Activated naive CD8-positive, alpha-beta T cell (primary cell): ENCODE measurements around the gene C10orf143.
"Not testable (repeated sequence)": the region's sequence is repeated elsewhere in the genome, so short reads cannot be mapped to it uniquely, and the experiment has no call there.

Experiments used
- H3K27ac Mint-ChIP-seq: one replicate; pipeline ENCODE4 v1.8.0; 2021; ENCODE audit warnings: mixed read lengths
- H3K27me3 Mint-ChIP-seq: one replicate; pipeline ENCODE4 v1.8.0; 2021; ENCODE audit warnings: mixed read lengths
- H3K36me3 Mint-ChIP-seq: one replicate; pipeline ENCODE4 v1.8.0; 2021; ENCODE audit warnings: mixed read lengths
- H3K4me1 Mint-ChIP-seq: one replicate; pipeline ENCODE4 v1.8.0; 2021; ENCODE audit warnings: low read depth, mixed read lengths
- H3K4me3 Mint-ChIP-seq: one replicate; pipeline ENCODE4 v1.8.0; 2021; ENCODE audit warnings: mild to moderate bottlenecking, mixed read lengths
- H3K9me3 Mint-ChIP-seq: one replicate; pipeline ENCODE4 v1.8.0; 2021; ENCODE audit warnings: low read depth, mixed read lengths

Gene C10orf143

GRCh38 chr10:130040351-130040750, 70.3 kb downstream of the C10orf143 start:
- no peaks in the 10 kb centered on the region for H3K9me3 Mint-ChIP-seq
- no peaks in the 10 kb centered on the region for H3K4me1 Mint-ChIP-seq
- H3K4me3 Mint-ChIP-seq: no peak overlapping the region
- H3K36me3 Mint-ChIP-seq: no peaks in the 10 kb centered on the region
- no peak overlapping the region for H3K27ac Mint-ChIP-seq
- peaks cover 5% of the 10 kb centered on the region for H3K27me3 Mint-ChIP-seq

GRCh38 chr10:130039141-130039540, 71.5 kb downstream of the C10orf143 start:
- Mint-ChIP-seq H3K4me3 (no peak overlapping the region), H3K36me3 (no peaks in the 10 kb centered on the region), H3K4me1 (no peaks in the 10 kb centered on the region), H3K27ac (no peak overlapping the region), H3K9me3 (no peaks in the 10 kb centered on the region), H3K27me3 (peaks cover 6% of the 10 kb centered on the region)

- Mint-ChIP-seq H3K4me3 (no peak overlapping the region), H3K4me1 (no peaks in the 10 kb centered on the region), H3K27ac (no peak overlapping the region), H3K9me3 (no peaks in the 10 kb centered on the region), H3K36me3 (no peaks in the 10 kb centered on the region), H3K27me3 (peaks cover 6% of the 10 kb centered on the region)
These were observed 72.0 kb downstream of the C10orf143 start for GRCh38 chr10:130038611-130039109.

- no peak overlapping the region for H3K4me3 Mint-ChIP-seq
These were observed 72.5 kb downstream of the C10orf143 start for GRCh38 chr10:130038019-130038555.

GRCh38 chr10:130037169-130037661, 73.4 kb downstream of the C10orf143 start:
- Mint-ChIP-seq H3K9me3 (no peaks in the 10 kb centered on the region), H3K4me3 (no peak overlapping the region), H3K27me3 (peaks cover 5% of the 10 kb centered on the region), H3K27ac (no peak overlapping the region), H3K4me1 (no peaks in the 10 kb centered on the region), H3K36me3 (no peaks in the 10 kb centered on the region)

More at GRCh38 chr10:130038019-130038555, 72.5 kb downstream of the C10orf143 start:
- Mint-ChIP-seq H3K27me3 (peaks cover 5% of the 10 kb centered on the region), H3K9me3 (no peaks in the 10 kb centered on the region), H3K36me3 (no peaks in the 10 kb centered on the region), H3K27ac (no peak overlapping the region), H3K4me1 (no peaks in the 10 kb centered on the region)

GRCh38 chr10:130036296-130037065, 74.1 kb downstream of the C10orf143 start:
- H3K27me3 Mint-ChIP-seq: peaks cover 5% of the 10 kb centered on the region
- H3K9me3 Mint-ChIP-seq: no peaks in the 10 kb centered on the region
- no peak overlapping the region for H3K4me3 Mint-ChIP-seq
- H3K36me3 Mint-ChIP-seq: no peaks in the 10 kb centered on the region
- H3K27ac Mint-ChIP-seq: no peak overlapping the region
- H3K4me1 Mint-ChIP-seq: no peaks in the 10 kb centered on the region

GRCh38 chr10:130029209-130029608, 81.4 kb downstream of the C10orf143 start:
- H3K4me3 Mint-ChIP-seq: no peak overlapping the region
- H3K27ac Mint-ChIP-seq: no peak overlapping the region
- H3K4me1 Mint-ChIP-seq: no peaks in the 10 kb centered on the region
- no peaks in the 10 kb centered on the region for H3K36me3 Mint-ChIP-seq
- H3K27me3 Mint-ChIP-seq: peaks cover 7% of the 10 kb centered on the region
- no peaks in the 10 kb centered on the region for H3K9me3 Mint-ChIP-seq

GRCh38 chr10:130028465-130028819, 82.2 kb downstream of the C10orf143 start:
- Mint-ChIP-seq H3K9me3 (no peaks in the 10 kb centered on the region), H3K27ac (no peak overlapping the region), H3K4me3 (no peak overlapping the region), H3K27me3 (peaks cover 4% of the 10 kb centered on the region), H3K36me3 (no peaks in the 10 kb centered on the region), H3K4me1 (no peaks in the 10 kb centered on the region)

- Mint-ChIP-seq H3K9me3 (no peaks in the 10 kb centered on the region), H3K4me3 (no peak overlapping the region), H3K4me1 (no peaks in the 10 kb centered on the region), H3K27me3 (peaks cover 4% of the 10 kb centered on the region), H3K27ac (no peak overlapping the region), H3K36me3 (no peaks in the 10 kb centered on the region)
These were observed 82.7 kb downstream of the C10orf143 start for GRCh38 chr10:130027716-130028464.

- H3K4me3 Mint-ChIP-seq: no peak overlapping the region
- peaks cover 4% of the 10 kb centered on the region for H3K27me3 Mint-ChIP-seq
- no peaks in the 10 kb centered on the region for H3K36me3 Mint-ChIP-seq
- H3K9me3 Mint-ChIP-seq: no peaks in the 10 kb centered on the region
- no peak overlapping the region for H3K27ac Mint-ChIP-seq
- H3K4me1 Mint-ChIP-seq: no peaks in the 10 kb centered on the region
These were observed 83.8 kb downstream of the C10orf143 start for GRCh38 chr10:130026670-130027456.

- Mint-ChIP-seq H3K36me3 (no peaks in the 10 kb centered on the region), H3K27ac (no peak overlapping the region), H3K4me1 (no peaks in the 10 kb centered on the region), H3K27me3 (peaks cover 4% of the 10 kb centered on the region), H3K9me3 (no peaks in the 10 kb centered on the region), H3K4me3 (no peak overlapping the region)
These were observed 84.7 kb downstream of the C10orf143 start for GRCh38 chr10:130025811-130026485.

- H3K27me3 Mint-ChIP-seq: peaks cover 4% of the 10 kb centered on the region
- no peak overlapping the region for H3K4me3 Mint-ChIP-seq
- no peaks in the 10 kb centered on the region for H3K4me1 Mint-ChIP-seq
- H3K9me3 Mint-ChIP-seq: no peaks in the 10 kb centered on the region
- no peak overlapping the region for H3K27ac Mint-ChIP-seq
- H3K36me3 Mint-ChIP-seq: no peaks in the 10 kb centered on the region
These were observed 85.3 kb downstream of the C10orf143 start for GRCh38 chr10:130025326-130025725.

GRCh38 chr10:130024779-130025325, 85.8 kb downstream of the C10orf143 start:
- no peaks in the 10 kb centered on the region for H3K36me3 Mint-ChIP-seq
- no peaks in the 10 kb centered on the region for H3K9me3 Mint-ChIP-seq
- no peaks in the 10 kb centered on the region for H3K4me1 Mint-ChIP-seq
- no peak overlapping the region for H3K27ac Mint-ChIP-seq
- H3K4me3 Mint-ChIP-seq: no peak overlapping the region
- H3K27me3 Mint-ChIP-seq: peaks cover 4% of the 10 kb centered on the region

GRCh38 chr10:130024326-130024725, 86.3 kb downstream of the C10orf143 start:
- H3K36me3 Mint-ChIP-seq, H3K4me3 Mint-ChIP-seq, H3K27ac Mint-ChIP-seq, H3K27me3 Mint-ChIP-seq, H3K9me3 Mint-ChIP-seq, H3K4me1 Mint-ChIP-seq: not testable (repeated sequence)
